Heart left ventricle (tissue), 16 donors: Measurements from ENCODE around the gene GTF3C1. TPM values are rescaled to one million over a fixed set of nuclear protein-coding genes. Genes with fewer than 3 reads are reported as not detected.

ENCODE experiments used
- ATAC-seq, 4 donors: fragments of 200-7000 bp; cut with Tn5 transposase; one replicate each; pipeline ENCODE4 v1.9.1; 2020 to 2022; ENCODE audit warnings: moderate library complexity in 4 of 4, mild to moderate bottlenecking in 3 of 4, moderate number of reproducible peaks in 1 of 4
- DNase-seq, 5 donors: peaks; one replicate each; pipeline ENCODE4 v3.0.0-alpha.2; 2020
- H3K27ac ChIP-seq, 12 donors: fragments of 200-600 bp; sonication (generic) in 4 of 12; one replicate each; pipeline versions ENCODE4 v1.5.0 to v1.8.0; 2016 to 2022; ENCODE audit warnings: mild to moderate bottlenecking in 2 of 12
- H3K27me3 ChIP-seq, 9 donors: fragments of 200-600 bp; sonication (generic) in 2 of 9; one replicate each; pipeline versions ENCODE4 v1.5.1 to v1.8.0; 2016 to 2022; ENCODE audit warnings: mild to moderate bottlenecking in 3 of 9
- H3K36me3 ChIP-seq, 9 donors: fragments of 200-600 bp; sonication (generic) in 2 of 9; one replicate each; pipeline versions ENCODE4 v1.5.0 to v1.8.0; 2018 to 2022; ENCODE audit warnings: mild to moderate bottlenecking in 2 of 9
- H3K4me1 ChIP-seq, 12 donors: fragments of 200-600 bp; sonication (generic) in 4 of 12; one replicate each; pipeline versions ENCODE4 v1.5.0 to v1.8.0; 2016 to 2022; ENCODE audit warnings: mild to moderate bottlenecking in 3 of 12
- H3K4me3 ChIP-seq, 12 donors: fragments of 200-600 bp; sonication (generic) in 4 of 12; one replicate each; pipeline versions ENCODE4 v1.5.0 to v1.8.0; 2017 to 2022; ENCODE audit warnings: mild to moderate bottlenecking in 9 of 12, moderate library complexity in 4 of 12
- H3K9me3 ChIP-seq, 12 donors: fragments of 200-600 bp; sonication (generic) in 4 of 12; one replicate each; pipeline versions ENCODE4 v1.5.0 to v1.8.0; 2016 to 2022; ENCODE audit warnings: mild to moderate bottlenecking in 1 of 12
- POLR2A ChIP-seq, 2 donors: fragments of 450-650 bp; IDR thresholded peaks; one replicate each; pipeline ENCODE4 v1.6.1; 2017; ENCODE audit warnings: antibody characterized with exemption in 2 of 2, mild to moderate bottlenecking in 2 of 2, moderate library complexity in 2 of 2
- WGBS, 4 donors: extraction: QIAGEN DNeasy Blood & Tissue Kit in 2 of 4; methylation state at CpG; one replicate each; pipeline versions ENCODE4 v1.1.5 to v1.1.7; 2013 to 2018; 5-methylcytosine and 5-hydroxymethylcytosine counted together
- intact Hi-C, 10 donors: fragments of 100-400 bp; cut with DNase I; formaldehyde crosslinking; loops; one replicate each; pipeline versions ENCODE4 v1.11.1 to v1.14.2; 2022
- polyA plus RNA-seq, 2 donors: library from polyadenylated mRNA; stranded (reverse); fragments of 200-250 nt; gene quantifications; one replicate each; pipeline ENCODE4 v1.2.3, GENCODE V29; 2013
- total RNA-seq, 9 donors: library from RNA; depleted of rRNA in 2 of 9; stranded (reverse); fragments of >200 nt in 2 of 9; fragmentation: NEBNext Ultra II Directional in 3 of 9; extraction: Animal tissue kit (Norgen Biotek cat#: 25700) in 3 of 9; gene quantifications; one replicate each; pipeline versions ENCODE4 v1.1.0 to v1.2.4, GENCODE V29; 2016 to 2023
- TF ChIP-seq, protein P1 (sequence below), 12 donors: fragments of 200-600 bp; sonication (generic) in 4 of 12; IDR thresholded peaks; one replicate each; pipeline versions ENCODE4 v1.5.0 to v1.8.0; 2018 to 2022; ENCODE audit warnings: antibody characterized with exemption in 12 of 12, mild to moderate bottlenecking in 5 of 12
- donor health status: ischemic (EF 13 %, LVEDD 7.1; RV severe dilation, severe dysfunction).
- donor health status: healthy with polysubstance abuse.
- donor health status: DM: no; HTN: yes; CAD: no.
- donor health status: DM: no; HTN: no; CAD: no.
- donor health status: ischemic (EF 25% LVEDD 6.9; RV normal size, moderate dysfunction).
- donor health status: ischemic (EF 25% LVEDD 5.7; RV mildly dilated, moderate dysfunction).
- donor health status: healthy.
- donor health status: DM: yes; HTN: yes; CAD: no.
- donor health status: ischemic (EF 35%, LVEDD 5.7; RV mildly dilated, moderate dysfunction).
- donor health status: nonischemic (EF 11% LVEDD 7.7; RV severe dilation, severe dysfunction).
- donor health status: DM: yes; HTN: yes; CAD: no.
- donor health status: PGD.
- donor health status: ischemic (EF 29% LVEDD 5.4; RV normal size, mild dysfunction).
- donor health status: nonischemic (EF 23%, LVEDD 6.1; RV moderate dilation, normal function).

The GTF3C1 gene
- total and polyA plus RNA-seq, 11 donors, result 48.1 to 80.3 (median 69.5) TPM

- ATAC-seq, result no peak
- Histone ChIP-seq H3K36me3 (peaks cover 0 to 100% (median 98%) of the 10 kb centered on the region in 9 donors), H3K9me3 (no peaks in the 10 kb centered on the region), H3K4me3 (peak overlapping the region in 1 of 12 donors; percentile 23), H3K27me3 (no peaks in the 10 kb centered on the region), H3K4me1 (peaks cover 0 to 25% (median 18%) of the 10 kb centered on the region in 12 donors), H3K27ac (peak overlapping the region in 1 of 12 donors; percentile 69)
- intact Hi-C loops, result loop anchor here in 1 of 10 donors (10.0 kb wide), 1 partner anchor 60 kb away; no protein-coding TSS in a partner anchor
- WGBS, 4 donors, result 90 to 96% (median 93%) methylated on average over 21 to 33 of the region's 33 CpGs
- peak in 1 of 5 donors; percentile 47 for DNase-seq
- TF ChIP-seq, protein P1, sequence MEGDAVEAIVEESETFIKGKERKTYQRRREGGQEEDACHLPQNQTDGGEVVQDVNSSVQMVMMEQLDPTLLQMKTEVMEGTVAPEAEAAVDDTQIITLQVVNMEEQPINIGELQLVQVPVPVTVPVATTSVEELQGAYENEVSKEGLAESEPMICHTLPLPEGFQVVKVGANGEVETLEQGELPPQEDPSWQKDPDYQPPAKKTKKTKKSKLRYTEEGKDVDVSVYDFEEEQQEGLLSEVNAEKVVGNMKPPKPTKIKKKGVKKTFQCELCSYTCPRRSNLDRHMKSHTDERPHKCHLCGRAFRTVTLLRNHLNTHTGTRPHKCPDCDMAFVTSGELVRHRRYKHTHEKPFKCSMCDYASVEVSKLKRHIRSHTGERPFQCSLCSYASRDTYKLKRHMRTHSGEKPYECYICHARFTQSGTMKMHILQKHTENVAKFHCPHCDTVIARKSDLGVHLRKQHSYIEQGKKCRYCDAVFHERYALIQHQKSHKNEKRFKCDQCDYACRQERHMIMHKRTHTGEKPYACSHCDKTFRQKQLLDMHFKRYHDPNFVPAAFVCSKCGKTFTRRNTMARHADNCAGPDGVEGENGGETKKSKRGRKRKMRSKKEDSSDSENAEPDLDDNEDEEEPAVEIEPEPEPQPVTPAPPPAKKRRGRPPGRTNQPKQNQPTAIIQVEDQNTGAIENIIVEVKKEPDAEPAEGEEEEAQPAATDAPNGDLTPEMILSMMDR (IDR thresholded peaks at IDR 0.05), result no peak
- TF ChIP-seq POLR2A (IDR thresholded peaks at IDR 0.05), result no peak
Observed at GRCh38 chr16:27464626-27465482, 84.9 kb downstream of the GTF3C1 start.

GRCh38 chr16:27463741-27464591 is 85.7 kb downstream of the GTF3C1 start:
- ATAC-seq (no peak), DNase-seq (peak in 1 of 5 donors; percentile 57)
- Histone ChIP-seq H3K4me3 (peak overlapping the region in 1 of 12 donors; percentile 23), H3K27me3 (no peaks in the 10 kb centered on the region), H3K36me3 (peaks cover 0 to 97% (median 92%) of the 10 kb centered on the region in 9 donors), H3K9me3 (no peaks in the 10 kb centered on the region), H3K27ac (peak overlapping the region in 1 of 12 donors; percentile 69), H3K4me1 (peaks cover 0 to 27% (median 20%) of the 10 kb centered on the region in 12 donors)
- TF ChIP-seq, protein P1 (IDR thresholded peaks at IDR 0.05), result no peak
- TF ChIP-seq POLR2A (IDR thresholded peaks at IDR 0.05), result no peak
- 91 to 93% (median 91%) methylated on average over 23 to 32 of the region's 32 CpGs for WGBS, 4 donors
- intact Hi-C loops, result loop anchor here in 1 of 10 donors (10.0 kb wide), 1 partner anchor 61 kb away; no protein-coding TSS in a partner anchor

DNA sequence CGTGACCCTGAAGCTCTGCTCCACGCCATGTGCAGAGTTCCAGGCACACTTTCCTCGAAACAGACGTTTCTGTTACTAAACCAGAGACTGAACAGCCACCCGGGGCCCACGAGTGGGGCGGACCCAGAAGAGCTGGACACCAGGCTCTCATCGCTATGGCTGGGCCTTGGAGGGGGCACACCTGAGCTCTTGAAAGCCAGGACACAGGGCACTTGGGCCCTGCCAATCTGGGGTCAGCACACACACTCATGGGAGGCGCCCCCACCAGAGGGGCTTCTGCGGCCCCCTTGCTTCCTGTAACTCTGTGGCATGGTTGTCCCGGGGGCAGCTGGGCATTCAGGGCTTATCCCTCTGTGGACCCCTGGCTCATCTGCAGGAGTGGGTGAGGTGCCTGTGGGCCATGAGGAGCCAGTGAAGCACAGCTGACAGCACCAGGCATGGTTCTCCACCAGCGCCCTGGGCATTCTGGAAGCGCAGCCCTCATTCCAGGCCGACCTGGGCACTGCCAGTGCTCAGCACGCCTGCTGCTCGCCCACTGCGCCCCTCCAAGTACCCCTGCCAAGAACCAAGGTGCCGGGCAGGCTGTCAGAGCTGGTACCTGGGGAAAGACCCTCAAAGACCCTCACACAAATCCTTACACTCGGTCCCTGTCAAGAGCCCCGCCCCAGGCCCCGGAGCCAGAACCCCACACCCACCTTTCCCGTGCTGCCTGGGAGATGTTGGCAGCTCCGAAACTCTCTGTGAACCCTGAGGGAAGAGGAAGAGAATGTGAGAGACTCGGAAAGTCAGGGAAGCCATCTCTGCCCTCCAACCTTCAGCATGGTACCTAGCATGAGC is 86.6 kb downstream of the GTF3C1 start:
- ATAC-seq (peak in 1 of 4 donors; percentile 6), DNase-seq (peak in 1 of 5 donors; percentile 54)
- 91 to 99% (median 93%) methylated on average over 14 to 24 of the region's 24 CpGs for WGBS, 4 donors
- Histone ChIP-seq H3K27me3 (no peaks in the 10 kb centered on the region), H3K4me1 (peaks cover 0 to 27% (median 20%) of the 10 kb centered on the region in 12 donors), H3K36me3 (peaks cover 0 to 91% (median 83%) of the 10 kb centered on the region in 9 donors), H3K9me3 (no peaks in the 10 kb centered on the region), H3K4me3 (peak overlapping the region in 1 of 12 donors; percentile 23), H3K27ac (peak overlapping the region in 1 of 12 donors; percentile 69)
- TF ChIP-seq, protein P1 (IDR thresholded peaks at IDR 0.05), result no peak
- no peak for TF ChIP-seq POLR2A (IDR thresholded peaks at IDR 0.05)
- intact Hi-C loops, result loop anchor here in 1 of 10 donors (10.0 kb wide), 1 partner anchor 62 kb away; no protein-coding TSS in a partner anchor
